Measurements from ENCODE around the gene TPK1. TPM values are rescaled to one million over a fixed set of nuclear protein-coding genes. Genes with fewer than 3 reads are reported as not detected.

Gene TPK1
- total RNA-seq, 2 experiments from 2014 or later: 15.5 to 15.8 TPM

- TF ChIP-seq, protein P1, sequence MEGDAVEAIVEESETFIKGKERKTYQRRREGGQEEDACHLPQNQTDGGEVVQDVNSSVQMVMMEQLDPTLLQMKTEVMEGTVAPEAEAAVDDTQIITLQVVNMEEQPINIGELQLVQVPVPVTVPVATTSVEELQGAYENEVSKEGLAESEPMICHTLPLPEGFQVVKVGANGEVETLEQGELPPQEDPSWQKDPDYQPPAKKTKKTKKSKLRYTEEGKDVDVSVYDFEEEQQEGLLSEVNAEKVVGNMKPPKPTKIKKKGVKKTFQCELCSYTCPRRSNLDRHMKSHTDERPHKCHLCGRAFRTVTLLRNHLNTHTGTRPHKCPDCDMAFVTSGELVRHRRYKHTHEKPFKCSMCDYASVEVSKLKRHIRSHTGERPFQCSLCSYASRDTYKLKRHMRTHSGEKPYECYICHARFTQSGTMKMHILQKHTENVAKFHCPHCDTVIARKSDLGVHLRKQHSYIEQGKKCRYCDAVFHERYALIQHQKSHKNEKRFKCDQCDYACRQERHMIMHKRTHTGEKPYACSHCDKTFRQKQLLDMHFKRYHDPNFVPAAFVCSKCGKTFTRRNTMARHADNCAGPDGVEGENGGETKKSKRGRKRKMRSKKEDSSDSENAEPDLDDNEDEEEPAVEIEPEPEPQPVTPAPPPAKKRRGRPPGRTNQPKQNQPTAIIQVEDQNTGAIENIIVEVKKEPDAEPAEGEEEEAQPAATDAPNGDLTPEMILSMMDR (IDR thresholded peaks at IDR 0.05): no peak
- no peaks in the 10 kb centered on the region for H3K9me3 Mint-ChIP-seq
- intact Hi-C loops (cut with micrococcal nuclease): no loop called here
- H3K4me3 Mint-ChIP-seq: no peak overlapping the region
- ChIA-PET POLR2A (interaction anchor here (1.0 kb wide), 1 partner anchor 31 kb away, joined by 3 read pairs; no protein-coding TSS in a partner anchor), CTCF (no interaction called here)
- ATAC-seq (no peak), DNase-seq (no peak)
- peaks cover 2% of the 10 kb centered on the region for H3K36me3 Mint-ChIP-seq (ENCODE audit: low read depth)
- H3K27ac Mint-ChIP-seq: no peak overlapping the region
- peaks cover 7% of the 10 kb centered on the region for H3K4me1 Mint-ChIP-seq (ENCODE audit: low read depth)
- no peaks in the 10 kb centered on the region for H3K27me3 Mint-ChIP-seq
Measured at GRCh38 chr7:144769352-144769751, 66.5 kb downstream of the TPK1 start.

GRCh38 chr7:144768633-144769032, 67.2 kb downstream of the TPK1 start:
- peaks cover 7% of the 10 kb centered on the region for H3K4me1 Mint-ChIP-seq (ENCODE audit: low read depth)
- ATAC-seq (no peak), DNase-seq (no peak)
- H3K9me3 Mint-ChIP-seq: no peaks in the 10 kb centered on the region
- no peak overlapping the region for H3K4me3 Mint-ChIP-seq
- intact Hi-C loops (cut with micrococcal nuclease): no loop called here
- no peak overlapping the region for H3K27ac Mint-ChIP-seq
- H3K36me3 Mint-ChIP-seq (ENCODE audit: low read depth): peaks cover 7% of the 10 kb centered on the region
- CTCF ChIA-PET: no interaction called here
- H3K27me3 Mint-ChIP-seq: no peaks in the 10 kb centered on the region
- TF ChIP-seq, protein P1 (IDR thresholded peaks at IDR 0.05): no peak
- POLR2A ChIA-PET: no interaction called here

GRCh38 chr7:144763291-144763690, 72.6 kb downstream of the TPK1 start:
- Mint-ChIP-seq H3K36me3 (ENCODE audit: low read depth) (peaks cover 23% of the 10 kb centered on the region), H3K4me1 (ENCODE audit: low read depth) (peaks cover 2% of the 10 kb centered on the region), H3K9me3 (no peaks in the 10 kb centered on the region), H3K4me3 (no peak overlapping the region), H3K27me3 (no peaks in the 10 kb centered on the region), H3K27ac (no peak overlapping the region)
- intact Hi-C loops (cut with micrococcal nuclease): no loop called here
- ChIA-PET POLR2A (no interaction called here), CTCF (interaction anchor here (1.1 kb wide), 1 partner anchor 9 kb away, joined by 3 read pairs; no protein-coding TSS in a partner anchor)
- DNase-seq (no peak), ATAC-seq (no peak)
- TF ChIP-seq, protein P1 (IDR thresholded peaks at IDR 0.05): no peak

DNA sequence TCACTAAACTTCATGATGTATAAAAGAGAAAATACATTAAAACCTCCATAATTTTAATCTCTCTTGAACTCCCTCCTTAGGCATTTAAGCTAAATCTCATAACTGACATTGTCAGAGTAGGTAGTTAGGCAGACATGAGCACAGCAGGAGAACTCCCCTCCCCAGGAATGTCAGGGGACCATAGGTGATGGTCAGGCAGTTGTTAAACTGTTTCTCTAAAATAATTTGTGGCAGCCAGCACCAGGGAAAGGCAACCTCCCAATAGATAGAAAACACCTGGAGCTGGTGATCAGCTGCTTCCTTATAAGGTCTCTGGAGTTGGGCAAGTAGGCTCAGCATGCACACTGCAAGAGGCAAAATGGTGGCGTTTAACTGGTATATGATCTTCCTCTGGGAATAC, 73.0 kb downstream of the TPK1 start:
- ChIA-PET POLR2A (no interaction called here), CTCF (no interaction called here)
- ATAC-seq: no peak
- intact Hi-C loops (cut with micrococcal nuclease): no loop called here
- TF ChIP-seq, protein P1 (IDR thresholded peaks at IDR 0.05): no peak
- Mint-ChIP-seq H3K27ac (no peak overlapping the region), H3K9me3 (no peaks in the 10 kb centered on the region), H3K4me1 (ENCODE audit: low read depth) (peaks cover 2% of the 10 kb centered on the region), H3K36me3 (ENCODE audit: low read depth) (peaks cover 23% of the 10 kb centered on the region), H3K4me3 (no peak overlapping the region), H3K27me3 (no peaks in the 10 kb centered on the region)
- DNase-seq: no peak

- Mint-ChIP-seq H3K27ac (no peak overlapping the region), H3K36me3 (ENCODE audit: low read depth) (peaks cover 25% of the 10 kb centered on the region), H3K4me3 (no peak overlapping the region), H3K9me3 (no peaks in the 10 kb centered on the region), H3K27me3 (no peaks in the 10 kb centered on the region), H3K4me1 (ENCODE audit: low read depth) (peaks cover 2% of the 10 kb centered on the region)
- no peak for ATAC-seq
- DNase-seq: no peak
- ChIA-PET POLR2A (no interaction called here), CTCF (no interaction called here)
- TF ChIP-seq, protein P1 (IDR thresholded peaks at IDR 0.05): no peak
- intact Hi-C loops (cut with micrococcal nuclease): no loop called here
Measured at GRCh38 chr7:144761493-144761892, 74.4 kb downstream of the TPK1 start.
